Activated T-cell treated with anti-CD3 and anti-CD28 coated beads, Interleukin-2, amount 50 U/mL, for 24 hours (primary cell): ENCODE measurements around the gene POLR3C.

ENCODE experiments used
- DNase-seq: peaks from one replicate; pipeline ENCODE4 v3.0.0-alpha.2; 2020
- H3K27ac Mint-ChIP-seq: 2 replicates; pipeline ENCODE4 v1.8.0; 2020; ENCODE audit warnings: mild to moderate bottlenecking, mixed read lengths
- H3K27me3 Mint-ChIP-seq: 2 replicates; pipeline ENCODE4 v1.8.0; 2020; ENCODE audit warnings: mixed read lengths
- H3K36me3 Mint-ChIP-seq: 2 replicates; pipeline ENCODE4 v1.8.0; 2020; ENCODE audit warnings: low read depth, mixed read lengths
- H3K4me1 Mint-ChIP-seq: 2 replicates; pipeline ENCODE4 v1.8.0; 2020; ENCODE audit warnings: low read depth, mixed read lengths
- H3K4me3 Mint-ChIP-seq: 2 replicates; pipeline ENCODE4 v1.8.0; 2020; ENCODE audit warnings: mild to moderate bottlenecking, moderate library complexity, mixed read lengths
- H3K9me3 Mint-ChIP-seq: 2 replicates; pipeline ENCODE4 v1.8.0; 2020; ENCODE audit warnings: mixed read lengths

The POLR3C gene

DNA sequence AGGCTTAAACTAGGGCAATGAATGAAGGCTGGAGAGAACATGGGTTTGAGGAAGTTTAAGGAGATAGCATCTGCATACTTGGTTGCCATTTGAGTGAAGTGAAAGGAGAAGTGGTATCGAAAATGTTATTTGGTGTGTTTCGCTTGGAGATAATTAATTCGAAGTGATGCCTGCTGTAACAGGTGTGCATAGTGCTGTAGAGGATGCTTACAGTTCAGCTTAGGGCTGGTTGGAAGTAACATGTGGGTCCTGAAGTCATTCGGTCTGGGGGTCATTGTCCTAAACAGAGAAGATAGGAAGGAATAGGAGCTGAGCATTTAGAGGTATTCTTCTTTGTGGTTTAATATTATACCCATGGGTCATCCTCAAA, 21.1 kb downstream of the POLR3C start:
- Mint-ChIP-seq H3K27ac (no peak overlapping the region), H3K4me1 (peaks cover 17% of the 10 kb centered on the region), H3K36me3 (peaks cover 43% of the 10 kb centered on the region), H3K4me3 (no peak overlapping the region), H3K27me3 (no peaks in the 10 kb centered on the region), H3K9me3 (no peaks in the 10 kb centered on the region)
- DNase-seq: no peak

GRCh38 chr1:145845514-145846161, 21.6 kb downstream of the POLR3C start, which contains the start of gene NUDT17:
Gene NUDT17, plus strand, starts transcription at chr1:145845630. Its CDS starts 11 bp downstream, at chr1:145845641.
- H3K4me3 Mint-ChIP-seq: no peak within 1 kb of the TSS
- H3K27ac Mint-ChIP-seq: peak within 1 kb of the TSS; percentile 26
- DNase-seq: peak; percentile 86
- peaks cover 19% of the 10 kb centered on the region for H3K4me1 Mint-ChIP-seq
- no peaks in the 10 kb centered on the region for H3K9me3 Mint-ChIP-seq
- H3K36me3 Mint-ChIP-seq: peaks cover 43% of the 10 kb centered on the region
- H3K27me3 Mint-ChIP-seq: no peaks in the 10 kb centered on the region

- peaks cover 43% of the 10 kb centered on the region for H3K36me3 Mint-ChIP-seq
- H3K27ac Mint-ChIP-seq: peak overlapping the region; percentile 26
- peaks cover 19% of the 10 kb centered on the region for H3K4me1 Mint-ChIP-seq
- H3K27me3 Mint-ChIP-seq: no peaks in the 10 kb centered on the region
- no peaks in the 10 kb centered on the region for H3K9me3 Mint-ChIP-seq
- no peak overlapping the region for H3K4me3 Mint-ChIP-seq
- DNase-seq: peak; percentile 54
These were observed 22.2 kb downstream of the POLR3C start for GRCh38 chr1:145846201-145846612.

DNA sequence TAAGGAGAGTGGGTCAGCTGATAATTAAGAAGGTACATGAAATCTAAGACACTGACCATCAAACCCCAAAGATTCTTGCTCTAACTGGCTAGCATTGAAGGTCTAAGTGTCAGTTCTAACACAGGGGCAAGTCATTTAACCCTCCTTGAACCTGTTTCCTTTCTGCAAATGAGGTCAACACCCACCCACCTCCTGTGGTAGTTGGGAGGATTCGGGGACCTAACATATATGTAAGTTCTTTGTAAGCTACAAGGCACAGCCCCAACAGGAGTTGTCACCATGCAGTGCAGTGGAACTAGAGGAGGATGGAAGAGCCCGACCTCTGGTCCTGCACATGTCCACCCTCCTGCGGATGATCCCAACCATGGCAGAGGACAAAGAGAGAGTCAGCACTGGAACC, 23.8 kb downstream of the POLR3C start:
- Mint-ChIP-seq H3K9me3 (no peaks in the 10 kb centered on the region), H3K27ac (peak overlapping the region; percentile 34), H3K36me3 (peaks cover 36% of the 10 kb centered on the region), H3K4me1 (peaks cover 19% of the 10 kb centered on the region), H3K27me3 (no peaks in the 10 kb centered on the region), H3K4me3 (no peak overlapping the region)
- no peak for DNase-seq

DNA sequence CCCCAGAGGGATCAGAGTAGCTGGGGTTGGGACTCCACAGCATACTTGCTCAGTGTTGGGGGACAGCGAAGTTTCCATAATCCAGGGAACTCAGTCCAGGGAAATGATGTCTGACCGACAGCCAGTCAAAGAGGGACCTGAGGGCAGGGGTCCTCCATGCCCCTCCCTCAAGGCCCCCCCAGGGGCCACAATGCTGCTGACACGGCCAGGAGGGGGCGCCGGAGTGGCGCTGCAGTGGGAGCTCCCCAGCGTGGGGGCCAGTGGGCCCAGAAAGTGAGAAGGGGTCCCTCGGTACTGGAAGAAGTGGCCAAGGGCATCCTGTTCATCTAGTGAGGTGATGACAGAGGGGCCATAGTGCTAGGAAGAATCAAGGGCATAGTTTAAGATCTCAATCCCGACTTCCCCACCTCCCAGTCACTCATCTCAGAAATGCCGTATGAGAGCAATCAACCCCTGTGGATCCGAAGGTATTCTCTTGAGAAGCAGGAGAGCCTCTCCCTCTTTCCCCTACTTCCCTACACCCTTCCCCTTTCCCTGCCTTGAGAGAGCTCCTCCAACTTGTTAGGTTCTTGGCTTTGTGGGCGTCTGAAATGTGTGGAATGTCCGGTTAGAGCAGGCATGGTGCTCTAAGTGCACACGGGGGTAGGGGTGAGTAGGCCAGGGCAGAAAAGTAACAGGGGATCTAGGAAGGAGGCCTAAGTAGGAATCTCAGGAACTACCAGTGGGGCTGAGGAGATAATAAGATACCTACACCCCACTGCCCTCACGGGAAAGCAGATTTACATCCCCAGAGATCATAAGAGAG, 25.6 kb downstream of the POLR3C start:
- H3K4me1 Mint-ChIP-seq: peaks cover 19% of the 10 kb centered on the region
- DNase-seq: no peak
- H3K4me3 Mint-ChIP-seq: no peak overlapping the region
- H3K36me3 Mint-ChIP-seq: peaks cover 48% of the 10 kb centered on the region
- no peaks in the 10 kb centered on the region for H3K27me3 Mint-ChIP-seq
- peak overlapping the region; percentile 64 for H3K27ac Mint-ChIP-seq
- H3K9me3 Mint-ChIP-seq: no peaks in the 10 kb centered on the region

- H3K9me3 Mint-ChIP-seq: no peaks in the 10 kb centered on the region
- H3K4me1 Mint-ChIP-seq: peaks cover 17% of the 10 kb centered on the region
- H3K27me3 Mint-ChIP-seq: no peaks in the 10 kb centered on the region
- H3K4me3 Mint-ChIP-seq: no peak overlapping the region
- no peak overlapping the region for H3K27ac Mint-ChIP-seq
- no peak for DNase-seq
- peaks cover 55% of the 10 kb centered on the region for H3K36me3 Mint-ChIP-seq
These were observed 31.5 kb downstream of the POLR3C start for GRCh38 chr1:145855426-145855948.

DNA sequence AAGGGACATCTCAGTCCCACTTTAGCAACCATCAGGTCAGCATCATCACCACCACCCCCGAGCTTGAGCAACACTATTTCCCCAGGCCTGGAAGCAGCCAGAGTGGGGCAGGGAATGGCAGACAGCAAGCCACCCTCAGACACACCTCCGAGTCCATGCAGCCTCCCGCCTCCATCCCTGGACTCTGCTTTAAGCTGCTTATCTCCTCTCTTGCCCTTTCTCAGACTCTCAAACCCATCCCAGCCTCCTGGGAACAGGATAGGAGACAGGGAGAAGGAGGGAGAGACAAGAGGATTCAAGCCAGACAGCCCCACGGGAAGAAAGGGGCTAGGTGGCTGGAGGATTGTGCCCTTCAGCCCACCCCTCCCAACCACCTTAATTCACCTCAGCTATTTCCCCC, 33.2 kb downstream of the POLR3C start:
- Mint-ChIP-seq H3K9me3 (no peaks in the 10 kb centered on the region), H3K4me1 (peaks cover 17% of the 10 kb centered on the region), H3K4me3 (peak overlapping the region; percentile 93), H3K27ac (no peak overlapping the region), H3K27me3 (no peaks in the 10 kb centered on the region), H3K36me3 (peaks cover 44% of the 10 kb centered on the region)
- DNase-seq: no peak

- DNase-seq: no peak
These were observed 34.4 kb downstream of the POLR3C start for GRCh38 chr1:145858238-145858900.

GRCh38 chr1:145858901-145859490, 35.0 kb downstream of the POLR3C start, which contains the start of gene PIAS3:
Gene PIAS3, minus strand, starts transcription at chr1:145859081. Its CDS starts 91 bp downstream, at chr1:145858990.
- Mint-ChIP-seq H3K9me3 (no peaks in the 10 kb centered on the region), H3K4me3 (peak within 1 kb of the TSS; percentile 93), H3K27ac (peak within 1 kb of the TSS; percentile 90), H3K36me3 (peaks cover 33% of the 10 kb centered on the region), H3K4me1 (peaks cover 17% of the 10 kb centered on the region), H3K27me3 (no peaks in the 10 kb centered on the region)
- DNase-seq: peak; percentile 93

More at GRCh38 chr1:145858238-145858900, 34.4 kb downstream of the POLR3C start:
- Mint-ChIP-seq H3K27ac (peak overlapping the region; percentile 90), H3K36me3 (peaks cover 37% of the 10 kb centered on the region), H3K27me3 (no peaks in the 10 kb centered on the region), H3K4me3 (peak overlapping the region; percentile 93), H3K4me1 (peaks cover 17% of the 10 kb centered on the region), H3K9me3 (no peaks in the 10 kb centered on the region)

GRCh38 chr1:145859491-145860023, 35.6 kb downstream of the POLR3C start:
- H3K36me3 Mint-ChIP-seq: peaks cover 27% of the 10 kb centered on the region
- H3K27ac Mint-ChIP-seq: peak overlapping the region; percentile 90
- no peaks in the 10 kb centered on the region for H3K27me3 Mint-ChIP-seq
- no peaks in the 10 kb centered on the region for H3K9me3 Mint-ChIP-seq
- H3K4me1 Mint-ChIP-seq: peaks cover 17% of the 10 kb centered on the region
- peak; percentile 86 for DNase-seq
- peak overlapping the region; percentile 93 for H3K4me3 Mint-ChIP-seq

GRCh38 chr1:145863282-145864018, 39.5 kb downstream of the POLR3C start:
- Mint-ChIP-seq H3K4me1 (peaks cover 7% of the 10 kb centered on the region), H3K27ac (no peak overlapping the region), H3K4me3 (no peak overlapping the region), H3K36me3 (peaks cover 5% of the 10 kb centered on the region), H3K27me3 (no peaks in the 10 kb centered on the region), H3K9me3 (no peaks in the 10 kb centered on the region)
- DNase-seq: no peak

DNA sequence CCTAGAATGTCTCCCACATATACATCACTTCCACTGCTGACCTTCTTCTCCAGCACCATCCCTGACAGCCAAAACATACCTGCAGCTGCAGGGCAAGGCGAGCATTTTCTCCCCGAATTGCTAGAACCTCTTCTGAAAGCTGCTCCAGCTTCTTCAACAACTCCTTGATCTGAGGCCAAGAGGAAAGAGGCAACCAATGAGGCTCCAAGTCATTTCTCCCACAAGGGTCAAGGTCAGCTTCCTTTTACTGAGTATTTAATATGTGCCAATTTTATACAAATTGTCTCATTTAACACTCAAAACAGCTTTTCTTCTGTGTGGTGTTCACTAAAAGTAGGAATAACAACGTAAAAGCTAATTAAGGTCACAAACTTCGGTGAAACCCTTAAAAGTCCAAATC, 44.2 kb downstream of the POLR3C start:
- no peak overlapping the region for H3K27ac Mint-ChIP-seq
- no peaks in the 10 kb centered on the region for H3K9me3 Mint-ChIP-seq
- H3K27me3 Mint-ChIP-seq: peaks cover 9% of the 10 kb centered on the region
- H3K36me3 Mint-ChIP-seq: no peaks in the 10 kb centered on the region
- no peak for DNase-seq
- peaks cover 17% of the 10 kb centered on the region for H3K4me1 Mint-ChIP-seq
- H3K4me3 Mint-ChIP-seq: no peak overlapping the region
